PC-3 (cell line): ENCODE measurements around the gene MANSC4. TPM values are rescaled to one million over a fixed set of nuclear protein-coding genes. Genes with fewer than 3 reads are reported as not detected.

ENCODE experiments used
- ATAC-seq: fragments of 200-7000 bp; cut with Tn5 transposase; 2 replicates; pipeline ENCODE4 v1.9.1; 2020; ENCODE audit warnings: mild to moderate bottlenecking, moderate library complexity
- Bru-seq: library from RNA; stranded (reverse); fragments of 400-500 nt; gene quantifications from one replicate; lab custom pipeline; 2021; lab: Mats Ljungman, UMichigan
- BruChase-seq, 2 experiments: library from RNA; stranded (reverse); fragments of 400-500 nt; gene quantifications; one replicate each; lab custom pipeline; 2021; lab: Mats Ljungman, UMichigan
- BruUV-seq: library from RNA; stranded (reverse); fragments of 400-500 nt; replicated peaks from 2 replicates; lab custom pipeline; 2021; lab: Mats Ljungman, UMichigan
- CTCF ChIA-PET: fragments of 300-600 bp; sonication (Branson Sonifier 250); formaldehyde crosslinking; loops from one replicate; lab custom pipeline; 2022; ENCODE audit warnings: antibody characterized with exemption; lab: Charles Lee
- POLR2A ChIA-PET: fragments of 300-600 bp; sonication (Branson Sonifier 250); formaldehyde crosslinking; loops from one replicate; lab custom pipeline; 2022; ENCODE audit warnings: antibody characterized with exemption; ENCODE audit not compliant: unreplicated experiment; lab: Charles Lee
- DNase-seq: peaks from one replicate; pipeline ENCODE4 v3.0.0-alpha.2; 2015
- H2AFZ ChIP-seq: fragments of 300-600 bp; sonication (generic); 2 replicates; pipeline ENCODE4 v1.6.0; 2016; ENCODE audit warnings: antibody characterized with exemption, low read length
- H3F3A ChIP-seq: fragments of 300-600 bp; sonication (generic); one replicate; pipeline ENCODE4 v1.6.0; 2017; ENCODE audit warnings: antibody characterized with exemption, low read length, control low read depth, mild to moderate bottlenecking; ENCODE audit not compliant: unreplicated experiment
- H3K27ac ChIP-seq: fragments of 300-600 bp; sonication (generic); 2 replicates; pipeline ENCODE4 v1.5.1; 2016; ENCODE audit warnings: mild to moderate bottlenecking, low read length
- H3K27me3 ChIP-seq: fragments of 300-600 bp; sonication (generic); 2 replicates; pipeline ENCODE4 v1.6.1; 2016; ENCODE audit warnings: low read length, mixed read lengths
- H3K36me3 ChIP-seq: fragments of 300-600 bp; sonication (generic); 2 replicates; pipeline ENCODE4 v1.6.1; 2016; ENCODE audit warnings: low read depth, mixed run types, low read length, mixed read lengths
- H3K4me1 ChIP-seq: fragments of 300-600 bp; sonication (generic); 2 replicates; pipeline ENCODE4 v1.5.1; 2016; ENCODE audit warnings: low read length; ENCODE audit not compliant: insufficient read depth
- H3K4me2 ChIP-seq: fragments of 300-600 bp; sonication (generic); 2 replicates; pipeline ENCODE4 v1.6.0; 2016; ENCODE audit warnings: low read length
- H3K4me3 ChIP-seq: fragments of 300-600 bp; sonication (generic); 2 replicates; pipeline ENCODE4 v1.5.1; 2016; ENCODE audit warnings: mild to moderate bottlenecking, low read length, mixed read lengths
- H3K79me2 ChIP-seq: fragments of 300-600 bp; sonication (generic); 2 replicates; pipeline ENCODE4 v1.6.1; 2017; ENCODE audit warnings: low read length, mixed read lengths
- H3K9ac ChIP-seq: fragments of 300-600 bp; sonication (generic); 2 replicates; pipeline ENCODE4 v1.6.0; 2016; ENCODE audit warnings: mild to moderate bottlenecking, low read length
- H3K9me2 ChIP-seq: fragments of 300-600 bp; sonication (generic); replicated peaks from 2 replicates; pipeline ENCODE4 v1.6.1; 2016; ENCODE audit warnings: mixed run types, low read length, mixed read lengths
- H3K9me3 ChIP-seq: fragments of 300-600 bp; sonication (generic); 2 replicates; pipeline ENCODE4 v1.6.1; 2016; ENCODE audit warnings: low read length, mixed read lengths
- H4K20me1 ChIP-seq: fragments of 300-600 bp; sonication (generic); 2 replicates; pipeline ENCODE4 v1.6.1; 2016; ENCODE audit warnings: low read length, mixed read lengths
- CTCF ChIP-seq: fragments of 300-600 bp; sonication (generic); conservative IDR thresholded peaks from 2 replicates; pipeline ENCODE4 v1.5.1; 2017; ENCODE audit warnings: antibody characterized with exemption, low read depth, mild to moderate bottlenecking, low read length
- EZH2 ChIP-seq: fragments of 300-600 bp; sonication (generic); IDR thresholded peaks from one replicate; pipeline ENCODE4 v1.6.1; 2017; ENCODE audit warnings: antibody characterized with exemption, mild to moderate bottlenecking, low read length; ENCODE audit not compliant: unreplicated experiment
- EZH2phosphoT487 ChIP-seq: fragments of 300-600 bp; sonication (generic); IDR thresholded peaks from 2 replicates; pipeline ENCODE4 v1.6.1; 2018; ENCODE audit warnings: mild to moderate bottlenecking, antibody characterized with exemption, low read length, borderline replicate concordance
- intact Hi-C: fragments of 100-400 bp; cut with micrococcal nuclease; formaldehyde crosslinking; loops from 2 replicates; pipeline ENCODE4 v1.9.0; 2023
- long read RNA-seq: library from polyadenylated mRNA; unstranded; transcript quantifications from one replicate; pipeline ENCODE4 v2.0.0, GENCODE V29; 2021; ENCODE audit not compliant: unreplicated experiment
- total RNA-seq: library from RNA; depleted of rRNA; stranded (reverse); fragments of >200 nt; gene quantifications from 2 replicates; pipeline ENCODE4 v1.2.3, GENCODE V29; 2014; rRNA removed

MANSC4 gene
- total RNA-seq = 1.9 and 4.1 TPM in 2 replicates
- percentile 66 among the genes with signal in this experiment for Bru-seq, nascent RNA
- BruChase-seq, experiment 1, labeled RNA remaining after a 6-hour chase = percentile 61 among the genes with signal in this experiment
- BruChase-seq, experiment 2, labeled RNA remaining after a 2-hour chase = percentile 58 among the genes with signal in this experiment
- long read RNA-seq, partial matches to known transcripts = 1 of 4 reads
- long read RNA-seq, other reads (novel, unspliced or antisense) = 3 of 4 reads

DNA sequence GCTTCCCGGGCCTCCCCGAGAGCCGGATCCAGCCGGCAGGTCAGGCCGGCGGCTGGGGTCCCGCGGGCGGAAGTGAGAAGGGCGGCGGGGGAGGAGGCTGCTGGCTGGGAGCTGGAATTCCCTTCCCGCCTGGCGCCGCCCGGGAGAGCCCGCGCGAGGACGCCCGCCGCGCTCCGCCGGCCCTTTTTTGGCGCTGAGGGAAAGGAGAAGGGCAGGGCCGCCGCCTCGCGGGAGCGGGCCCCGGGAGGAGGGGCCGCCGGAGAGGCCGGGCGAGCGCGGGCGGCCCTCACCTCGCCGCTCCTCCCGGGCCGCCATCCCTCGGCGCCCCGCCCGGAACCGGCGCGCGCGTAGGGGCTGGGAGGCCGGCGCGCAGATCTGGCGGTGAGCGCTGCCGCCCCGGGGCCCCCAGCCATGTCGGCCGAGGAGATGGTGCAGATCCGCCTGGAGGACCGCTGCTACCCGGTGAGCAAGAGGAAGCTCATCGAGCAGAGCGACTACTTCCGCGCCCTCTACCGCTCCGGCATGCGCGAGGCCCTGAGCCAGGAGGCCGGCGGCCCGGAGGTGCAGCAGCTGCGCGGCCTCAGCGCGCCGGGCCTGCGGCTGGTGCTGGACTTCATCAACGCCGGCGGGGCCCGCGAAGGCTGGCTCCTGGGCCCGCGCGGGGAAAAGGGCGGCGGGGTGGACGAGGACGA lies at the start of gene MANSC4, which contains the start of gene KLHL42:
Gene MANSC4 (minus strand): TSS at position 317 of the 692 bp plus-strand sequence. CDS start 8,960 bp downstream, outside the sequence.
Gene KLHL42 (plus strand): TSS at position 314 of the 692 bp plus-strand sequence. CDS start 98 bp downstream, at position 412.
- peak; percentile 72 for DNase-seq
- Histone ChIP-seq H3K9me2 (no peaks in the 10 kb centered on the region), H3K36me3 (peaks cover 3% of the 10 kb centered on the region; the same call in 1 of the 2 replicates), H3K4me1 (peaks cover 38% of the 10 kb centered on the region), H3K9me3 (no peaks in the 10 kb centered on the region), H3K4me2 (peak within 1 kb of the TSS; percentile 98), H3K27ac (peak within 1 kb of the TSS; percentile 64), H4K20me1 (no peaks in the 10 kb centered on the region), H3F3A (peaks cover 5% of the 10 kb centered on the region), H3K27me3 (no peaks in the 10 kb centered on the region), H3K9ac (peak within 1 kb of the TSS; percentile 93), H2AFZ (peak within 1 kb of the TSS; percentile 87), H3K4me3 (peak within 1 kb of the TSS; percentile 78), H3K79me2 (peaks cover 65% of the 10 kb centered on the region)
- ATAC-seq = peak; percentile 64
- no peak for TF ChIP-seq EZH2phosphoT487
- no peak for TF ChIP-seq EZH2
- no peak for TF ChIP-seq CTCF
- intact Hi-C loops = loop anchor here (2.0 kb wide), 1 partner anchor 61 kb away; no protein-coding TSS in a partner anchor
- ChIA-PET POLR2A (interaction anchor here (0.6 to 1.4 kb wide), 3 partner anchors 34 to 205 kb away, joined by 4 to 8 read pairs (median 4); no protein-coding TSS in a partner anchor), CTCF (interaction anchor here (1.0 to 1.4 kb wide), 5 partner anchors 19 to 60 kb away, joined by 3 to 13 read pairs (median 4); no protein-coding TSS in a partner anchor)
- BruUV-seq = no TSS peak

- Histone ChIP-seq H3F3A (peaks cover under 1% of the 10 kb centered on the region), H3K9me2 (no peaks in the 10 kb centered on the region), H3K4me1 (peaks cover 6% of the 10 kb centered on the region), H3K27ac (no peak overlapping the region), H3K4me2 (no peak overlapping the region), H3K4me3 (no peak overlapping the region), H4K20me1 (no peaks in the 10 kb centered on the region), H3K9ac (no peak overlapping the region), H2AFZ (no peak overlapping the region), H3K27me3 (no peaks in the 10 kb centered on the region), H3K79me2 (no peaks in the 10 kb centered on the region), H3K9me3 (no peaks in the 10 kb centered on the region), H3K36me3 (no peaks in the 10 kb centered on the region)
- ATAC-seq (peak; percentile 50; the same call in 1 of the 2 replicates), DNase-seq (peak; percentile 55)
- ChIA-PET POLR2A (no interaction called here), CTCF (no interaction called here)
- TF ChIP-seq EZH2 (no peak), EZH2phosphoT487 (no peak), CTCF (no peak)
- no TSS peak for BruUV-seq
- intact Hi-C loops = no loop called here
Observed at GRCh38 chr12:27828196-27828595, 48.2 kb upstream of the MANSC4 start.
